Measurements from ENCODE around the gene HOXB6.

GRCh38 chr17:48647103-48647962 is 42.5 kb upstream of the HOXB6 start:
- TF ChIP-seq CTCF (IDR thresholded peaks at IDR 0.05): peak in 1 of 6 experiments; percentile 9
- no peak for TF ChIP-seq POLR2A (IDR thresholded peaks at IDR 0.05)

Measured in adrenal gland (tissue), 5 donors.